COR-L47 (cell line): ENCODE measurements around the gene ATOH8.

Experiments
- DNase-seq: peaks from one replicate; lab custom pipeline; 2025; lab: John Stamatoyannopoulos, UW

ATOH8 gene

DNA sequence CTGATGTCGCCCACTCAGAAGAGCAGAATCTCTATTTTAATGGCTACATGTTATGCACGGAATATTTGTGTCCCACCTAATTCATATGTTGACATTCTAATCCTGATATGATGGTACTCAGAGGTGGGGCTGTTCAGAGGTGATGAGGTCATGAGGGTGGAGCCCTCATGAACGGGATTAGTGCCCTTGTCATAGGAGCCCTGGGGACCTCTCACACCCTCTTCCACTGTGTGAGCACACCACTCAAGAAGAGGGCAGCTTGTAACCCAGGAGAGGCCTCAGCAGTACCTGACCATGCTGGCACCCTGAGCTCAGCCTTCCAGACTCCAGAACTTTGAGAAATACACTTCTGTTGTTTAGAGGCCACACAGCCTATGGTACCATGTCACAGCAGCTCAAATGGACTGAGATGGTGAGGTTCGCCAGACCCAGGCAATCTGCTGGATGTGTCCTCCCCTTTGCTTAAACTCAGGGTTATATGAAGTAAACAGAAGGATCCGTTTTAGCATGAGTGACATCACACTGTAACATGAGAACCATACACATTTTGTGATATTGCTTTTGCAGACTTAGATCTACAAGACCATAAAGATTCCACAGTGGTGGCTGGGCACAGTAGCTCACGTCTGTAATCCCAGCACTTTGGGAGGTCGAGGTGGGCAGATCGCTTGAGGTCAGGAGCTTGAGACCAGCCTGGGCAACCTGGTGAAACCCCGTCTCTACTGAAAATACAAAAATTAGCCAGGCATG is 48.7 kb downstream of the ATOH8 start:
- no peak for DNase-seq

DNA sequence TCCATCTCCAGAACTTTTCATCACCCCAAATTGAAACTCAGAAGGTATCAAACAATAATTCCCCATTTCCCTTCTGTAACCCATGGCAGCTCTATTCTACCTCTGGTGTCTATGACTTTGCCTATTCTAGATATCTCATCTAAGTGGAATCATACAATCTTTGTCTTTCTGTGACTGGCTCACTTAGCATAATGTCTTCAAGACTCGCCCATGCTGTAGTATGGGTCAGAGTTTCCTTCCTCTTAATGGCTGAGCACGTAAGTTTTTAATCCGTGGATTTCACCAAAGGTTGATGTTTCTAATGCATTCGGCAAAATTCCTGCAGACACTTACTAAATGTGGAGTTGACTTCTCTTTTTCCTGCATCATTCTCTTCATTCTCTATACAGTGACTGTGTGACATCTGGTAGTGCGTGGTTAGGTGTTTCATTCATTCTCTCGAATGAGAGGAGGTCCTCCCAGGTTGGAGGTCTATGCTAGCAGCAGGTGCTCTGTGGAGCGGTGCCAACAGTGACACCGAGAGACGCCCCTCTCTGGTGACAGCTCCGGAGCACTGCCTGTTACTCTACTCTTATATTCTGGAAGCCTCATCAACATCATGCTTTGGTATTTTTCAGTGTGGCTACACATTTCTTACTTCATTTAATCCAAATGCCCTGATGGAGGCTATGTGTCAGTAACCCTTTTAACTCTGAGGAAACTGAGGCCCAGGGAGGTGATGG is 50.1 kb downstream of the ATOH8 start:
- DNase-seq, result no peak

DNA sequence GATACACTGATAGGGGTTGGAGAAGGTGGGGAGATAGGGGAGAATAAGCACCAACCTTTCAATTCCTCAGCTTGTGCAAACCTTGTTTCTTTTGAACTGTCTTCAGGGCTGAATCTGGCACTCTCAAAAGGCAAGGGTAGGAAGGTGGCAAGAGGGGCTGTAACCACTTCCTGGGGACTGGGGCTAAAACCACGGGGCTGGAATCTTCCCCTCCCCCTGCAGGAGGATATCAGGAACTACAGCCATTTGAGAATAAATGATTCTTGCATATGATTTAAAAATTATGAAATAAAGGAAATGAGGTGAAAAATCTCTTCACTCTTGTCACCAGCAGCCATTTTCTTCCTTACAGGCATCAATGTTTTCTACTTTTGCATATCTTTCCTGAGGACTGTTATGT is 50.8 kb downstream of the ATOH8 start:
- no peak for DNase-seq

DNA sequence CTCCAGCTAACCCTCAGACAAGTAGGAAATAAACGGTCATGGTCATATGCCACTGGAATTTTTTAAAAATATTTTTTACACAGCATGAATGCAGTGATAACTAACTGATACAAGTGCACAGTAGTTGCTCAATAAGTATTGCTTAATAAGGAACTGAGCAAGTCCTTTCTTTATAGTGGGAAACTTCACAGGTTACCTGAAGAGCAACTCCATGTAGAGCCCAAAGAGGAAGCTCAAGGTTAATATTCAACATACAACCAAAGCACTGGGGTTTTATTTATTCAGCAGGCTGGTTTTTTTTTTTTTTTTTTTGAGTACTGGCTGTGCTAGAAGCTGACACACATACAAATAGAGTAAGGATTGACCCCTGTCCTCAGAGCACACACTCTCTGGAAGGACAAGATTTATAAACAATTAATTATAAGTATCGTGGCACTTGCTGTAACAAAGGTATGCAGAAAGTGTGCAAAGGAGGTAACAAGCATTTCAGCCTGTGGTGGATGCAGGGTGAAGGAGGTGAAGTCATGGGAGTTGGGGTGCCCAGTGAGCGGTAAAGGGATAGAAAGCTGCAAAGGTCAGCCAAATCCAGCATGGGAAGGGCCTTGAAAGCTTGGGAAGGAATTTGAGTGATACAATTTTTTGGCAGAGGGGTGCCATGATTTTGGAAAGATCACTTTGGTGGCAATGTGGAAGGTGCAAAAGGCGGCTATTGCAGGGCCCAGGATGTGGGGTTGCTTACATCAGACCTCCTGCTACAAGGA is 52.7 kb downstream of the ATOH8 start:
- no peak for DNase-seq

DNA sequence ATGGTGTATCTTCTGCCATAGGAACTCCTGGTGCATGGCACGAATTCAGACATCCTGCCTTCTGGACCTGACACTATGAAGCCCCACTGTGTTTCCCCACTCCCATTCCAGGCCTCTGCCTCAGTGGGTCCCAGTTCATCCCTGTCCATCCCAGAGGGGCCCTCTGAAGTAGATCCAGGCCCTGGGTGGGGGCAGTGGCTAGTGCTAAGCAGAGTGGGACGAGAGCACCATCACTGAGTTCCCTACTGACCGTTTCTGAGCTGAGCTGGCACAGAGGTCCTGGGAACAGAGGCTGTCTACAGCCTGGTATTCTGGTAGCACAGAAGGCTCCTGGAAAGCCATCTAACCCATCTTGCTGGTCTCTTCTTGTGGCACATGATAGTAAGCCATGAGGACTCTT is 54.0 kb downstream of the ATOH8 start:
- DNase-seq, result no peak

DNA sequence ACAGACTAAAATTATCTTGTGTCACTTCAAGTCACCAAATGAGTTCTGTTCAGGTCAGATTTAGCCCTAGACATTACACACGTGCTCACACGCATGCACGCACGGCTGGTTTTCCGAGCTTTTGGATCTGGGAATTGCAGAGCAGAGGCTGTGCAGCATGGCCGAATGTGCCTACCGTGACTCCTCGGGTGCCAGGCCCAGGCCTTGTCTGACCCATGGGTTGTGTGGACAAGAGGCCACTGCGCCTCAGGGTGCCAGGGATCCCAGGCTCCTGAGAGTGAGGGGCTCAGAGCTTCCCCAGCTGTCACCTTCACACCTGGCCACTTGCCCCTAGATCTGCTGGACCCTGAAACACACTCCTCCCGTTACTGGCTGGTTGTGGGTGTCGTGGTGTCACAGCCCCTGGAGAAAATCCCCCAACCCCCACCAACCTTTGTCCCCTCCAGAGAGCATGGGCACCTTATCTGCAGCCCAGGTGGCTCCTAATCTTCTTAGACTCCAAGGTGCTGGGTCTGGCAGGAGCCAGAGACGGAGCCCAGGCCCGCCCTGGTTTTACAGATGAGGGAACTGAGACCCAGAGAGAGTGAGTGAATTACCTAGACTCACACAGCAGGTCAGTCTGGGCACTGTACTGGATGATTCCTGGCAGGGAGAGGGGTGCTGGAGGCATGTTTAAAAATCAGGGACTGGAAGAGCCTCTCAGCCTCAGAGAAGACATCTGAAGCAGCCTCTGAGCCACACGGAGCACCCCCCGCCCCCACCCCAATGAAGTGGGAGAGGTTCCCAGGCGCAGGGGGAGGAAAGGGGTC is 56.8 kb downstream of the ATOH8 start:
- DNase-seq, result no peak

DNA sequence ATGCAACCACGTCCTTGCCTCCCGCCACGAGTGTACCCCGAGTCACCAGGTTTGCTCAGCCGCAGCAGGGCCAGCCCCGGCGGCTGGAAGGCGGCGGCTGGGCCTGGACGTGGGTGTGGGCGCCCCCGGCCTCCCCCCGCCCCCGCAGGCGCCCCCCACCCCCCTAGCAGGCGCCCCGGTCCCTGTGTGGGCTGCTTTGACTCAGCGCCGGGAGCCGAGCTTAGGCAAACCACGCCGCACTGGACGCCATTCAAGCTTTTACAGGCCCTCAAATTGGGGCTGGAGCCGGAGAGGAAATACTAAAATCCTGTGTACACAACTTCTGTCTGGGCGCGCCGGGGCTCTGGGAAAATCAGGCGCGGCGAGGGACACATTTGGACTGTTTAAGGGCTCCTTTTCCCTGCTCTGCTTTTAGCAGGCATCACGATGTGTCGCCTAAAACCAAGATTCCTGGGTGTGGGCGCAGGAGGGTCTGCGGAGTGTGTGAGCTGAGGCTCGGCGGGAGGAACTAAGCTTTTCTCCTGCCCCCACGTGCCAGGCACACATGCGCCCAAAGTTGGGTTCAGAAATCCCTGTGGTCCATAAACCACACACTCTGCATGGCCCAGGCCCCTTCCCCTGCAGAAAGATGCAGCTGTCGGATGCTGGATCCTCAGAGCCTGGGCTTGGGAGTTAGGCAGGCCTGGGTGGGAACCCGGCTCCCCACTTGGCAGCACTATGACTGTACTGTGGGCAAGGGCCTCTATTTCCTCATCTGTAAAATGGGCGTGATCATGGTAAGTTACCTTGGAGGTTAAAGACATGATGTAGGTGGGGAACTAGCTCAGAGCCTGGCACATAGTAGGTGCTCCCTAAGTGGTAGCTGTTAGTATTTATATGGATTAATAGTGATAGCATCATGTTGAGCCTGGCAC is 57.6 kb downstream of the ATOH8 start:
- no peak for DNase-seq

DNA sequence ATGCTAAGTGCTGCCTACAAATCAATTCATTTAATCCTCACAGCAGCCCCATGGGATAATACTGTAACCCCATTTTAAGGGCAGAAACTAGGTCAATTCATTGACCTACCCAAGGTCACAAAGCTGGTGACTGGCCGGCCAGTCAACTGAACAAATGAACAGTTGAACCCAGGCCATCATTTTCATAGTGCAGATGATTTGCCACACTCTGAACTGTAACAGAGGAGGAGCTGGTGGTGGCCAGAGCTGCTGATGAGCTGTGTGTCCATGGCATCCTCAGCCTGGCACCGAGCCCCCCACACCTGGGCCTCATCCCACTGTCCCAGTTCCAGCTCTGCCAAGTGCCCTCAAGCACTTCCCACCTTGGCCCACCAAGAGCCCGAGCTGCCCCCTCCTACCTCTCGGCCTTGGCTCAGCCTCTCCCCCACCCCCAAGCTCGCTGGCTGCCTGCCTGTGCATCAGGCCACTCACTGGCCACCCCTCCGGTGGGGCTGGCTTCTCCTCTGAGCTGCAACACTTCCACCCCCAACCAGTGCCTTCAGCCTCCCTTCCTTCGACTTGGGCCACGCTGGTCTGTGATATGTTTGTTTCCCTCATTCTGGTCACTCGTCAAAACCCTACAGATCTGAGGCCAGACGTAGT is 58.4 kb downstream of the ATOH8 start:
- no peak for DNase-seq

DNA sequence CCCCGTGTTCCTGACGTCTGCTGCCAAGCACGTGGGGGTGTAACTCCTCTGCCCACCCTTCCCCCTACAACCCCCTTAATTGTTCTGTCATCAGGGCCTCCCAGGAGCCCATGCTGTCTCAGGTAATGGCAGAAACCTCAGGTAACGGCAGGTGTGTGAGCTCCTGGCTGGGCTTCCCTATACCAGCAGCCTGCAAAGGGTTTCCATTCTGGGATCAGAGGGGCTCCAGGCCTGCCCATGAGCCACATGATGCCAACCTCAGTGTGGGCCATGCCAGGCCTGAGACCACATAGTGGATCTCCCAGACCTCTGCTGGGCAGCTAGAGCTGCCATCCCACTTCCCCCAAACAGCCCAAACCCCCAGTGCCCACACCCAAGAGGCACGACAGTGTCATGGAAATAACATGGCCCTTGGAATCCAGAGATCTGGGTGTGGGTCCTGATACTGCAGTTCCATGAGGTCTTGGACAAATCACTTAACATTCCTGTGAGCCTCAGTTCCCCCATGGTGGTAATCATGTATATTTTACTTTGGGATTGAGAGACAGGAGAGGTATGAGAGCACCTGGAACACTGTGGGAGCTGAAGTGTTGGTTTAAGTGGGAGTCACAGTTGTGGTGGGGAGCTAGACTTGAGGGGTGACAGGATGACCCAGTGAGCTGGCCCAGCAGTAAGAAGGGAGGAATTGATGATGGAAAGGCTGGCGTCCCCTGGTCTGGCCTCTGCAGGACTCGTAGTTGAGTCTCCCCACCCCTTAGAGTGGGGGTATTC is 59.6 kb downstream of the ATOH8 start:
- DNase-seq, result no peak

DNA sequence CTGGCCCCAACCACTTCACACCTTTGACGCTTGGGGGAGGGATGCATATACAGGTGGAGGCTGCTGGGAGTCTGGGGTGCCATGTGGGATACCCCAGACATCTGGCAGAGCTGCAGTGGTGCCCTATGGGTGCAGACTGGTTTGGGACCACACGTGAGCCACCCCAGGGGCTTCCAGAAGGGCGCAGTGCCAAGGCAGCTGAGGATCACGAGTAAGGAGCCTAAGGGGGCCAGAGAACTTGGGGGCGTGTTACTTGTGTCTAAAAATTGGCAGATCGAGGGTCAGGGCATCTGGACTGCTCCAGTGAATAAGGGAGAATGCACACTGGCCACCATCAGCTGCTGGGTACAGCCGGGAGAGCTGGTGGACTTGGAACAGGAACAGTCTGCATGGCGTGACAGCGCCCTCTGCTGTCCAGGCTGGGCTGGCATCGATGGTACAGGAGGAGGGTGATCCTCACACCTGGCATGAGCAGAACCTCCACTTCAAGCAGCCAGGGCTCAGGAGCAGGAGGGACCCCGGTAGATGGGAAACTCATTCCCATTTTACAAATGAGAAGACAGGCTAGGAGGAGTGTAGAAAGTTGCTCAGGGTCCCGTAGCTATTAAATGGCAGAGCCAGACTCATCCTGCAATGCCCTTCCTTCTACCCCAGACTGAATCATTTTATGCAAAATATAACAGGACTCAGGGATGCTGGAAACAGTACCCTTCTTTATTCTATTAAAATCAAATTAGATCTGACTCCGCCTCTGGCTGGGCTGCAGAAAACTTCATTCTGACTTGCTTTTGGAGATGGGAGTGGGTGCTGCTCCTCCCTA is 60.4 kb downstream of the ATOH8 start:
- DNase-seq, result peak; percentile 62

DNA sequence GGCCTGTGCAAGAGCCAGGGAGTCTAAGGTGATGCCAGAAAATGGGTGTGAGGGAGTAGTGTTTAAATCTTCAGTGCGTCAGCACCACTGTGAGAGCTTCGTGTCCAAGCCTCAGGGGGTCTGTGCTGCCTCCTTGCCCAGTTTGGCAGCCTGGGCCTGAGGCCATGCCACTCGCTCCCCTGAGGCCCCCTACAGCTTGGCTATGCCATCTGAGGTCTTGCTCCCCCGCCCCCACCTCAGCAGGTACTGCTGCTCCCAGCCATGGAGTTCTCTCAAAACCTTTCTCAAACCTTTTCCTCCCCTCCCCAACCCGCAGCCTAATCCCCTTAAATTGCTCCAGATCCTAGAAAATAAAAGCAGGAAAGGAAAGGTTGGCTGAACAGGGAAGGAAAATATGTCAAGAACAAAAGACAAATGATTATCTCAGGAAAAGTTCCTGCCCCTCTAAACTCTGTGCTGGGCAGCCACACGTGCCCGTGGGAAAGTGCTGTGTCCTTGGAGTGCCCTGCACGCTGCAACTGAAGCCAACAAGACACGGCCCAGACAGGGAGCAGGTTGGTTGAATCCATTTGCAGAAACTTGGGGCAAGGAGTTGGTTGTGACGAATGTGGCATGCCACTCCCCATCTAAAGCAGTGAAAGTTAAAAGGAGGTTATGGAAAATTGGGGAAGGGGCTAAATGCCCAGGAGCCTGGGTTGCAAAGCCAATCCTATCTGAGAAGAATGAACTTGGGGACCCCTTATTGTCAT is 61.2 kb downstream of the ATOH8 start:
- DNase-seq, result no peak

DNA sequence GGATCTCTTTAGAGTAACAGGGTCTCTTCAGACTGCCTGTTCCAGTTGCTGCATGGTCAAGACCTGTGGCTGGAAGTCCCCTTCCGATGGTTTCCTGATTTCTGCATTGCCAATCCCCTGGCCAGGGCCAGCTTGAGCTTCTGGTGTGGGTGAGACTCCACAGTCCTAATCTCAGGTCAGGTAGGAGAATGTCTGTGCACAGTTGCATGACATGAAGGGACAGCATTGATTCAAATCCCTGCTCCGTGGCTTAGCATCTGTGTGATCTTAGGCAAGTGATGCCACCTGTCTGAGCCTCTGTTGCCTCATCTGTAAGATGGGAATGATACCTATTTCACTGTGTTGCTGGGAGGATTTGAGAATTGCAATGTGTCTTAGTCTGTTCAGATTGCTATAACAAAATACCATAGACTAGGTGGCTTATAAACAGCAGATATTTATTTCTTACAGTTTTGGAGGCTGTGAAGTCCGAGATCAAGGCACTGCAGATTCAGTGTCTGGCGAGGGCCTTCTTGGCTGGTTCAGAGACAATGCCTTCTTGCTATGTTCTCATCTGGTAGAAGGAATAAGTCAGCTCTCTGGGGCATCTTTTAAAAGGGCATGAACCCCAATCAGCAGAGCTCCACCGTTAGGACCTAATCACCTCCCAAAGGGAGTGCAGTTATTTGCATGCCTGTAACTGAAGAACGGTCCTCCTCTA is 66.2 kb downstream of the ATOH8 start:
- DNase-seq, result no peak

DNA sequence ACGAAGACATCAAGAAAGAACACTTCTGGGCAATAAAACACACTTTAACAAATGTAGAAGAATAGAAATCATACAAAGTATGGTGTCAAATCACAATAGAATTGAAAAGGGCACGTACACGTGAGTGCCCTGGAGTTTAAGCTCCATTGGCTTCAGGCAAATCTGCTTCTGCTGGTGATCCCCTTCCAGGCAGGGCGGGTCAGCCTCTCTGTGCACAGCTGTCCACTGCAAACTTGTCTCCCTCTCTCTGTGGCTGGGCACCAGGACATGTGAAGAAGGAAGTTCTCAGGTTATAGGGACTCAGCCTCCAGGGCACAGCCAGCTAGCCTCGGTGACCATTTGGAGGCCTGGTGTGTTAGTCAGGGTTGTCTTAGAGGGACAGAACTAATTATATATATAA is 69.0 kb downstream of the ATOH8 start:
- no peak for DNase-seq

DNA sequence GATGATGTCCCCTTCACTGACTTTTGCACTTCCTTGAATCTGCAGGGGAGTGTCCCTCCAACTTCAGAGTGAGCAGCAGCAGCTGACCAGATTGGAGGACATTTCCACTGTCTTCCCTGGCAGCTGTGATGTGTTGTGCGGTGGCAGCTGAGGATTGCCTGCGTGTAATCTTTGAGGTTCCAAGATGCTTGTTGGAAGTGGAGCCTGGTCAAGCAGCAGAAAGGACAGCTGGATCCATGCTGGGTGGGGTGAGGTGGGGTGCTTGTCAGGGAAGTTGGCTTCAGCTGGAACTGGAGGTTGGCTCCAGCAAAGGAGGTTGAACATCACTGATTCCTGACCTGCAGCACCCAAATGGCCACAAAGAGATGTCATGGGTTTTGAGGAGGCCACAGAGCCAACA is 70.2 kb downstream of the ATOH8 start:
- DNase-seq, result no peak

DNA sequence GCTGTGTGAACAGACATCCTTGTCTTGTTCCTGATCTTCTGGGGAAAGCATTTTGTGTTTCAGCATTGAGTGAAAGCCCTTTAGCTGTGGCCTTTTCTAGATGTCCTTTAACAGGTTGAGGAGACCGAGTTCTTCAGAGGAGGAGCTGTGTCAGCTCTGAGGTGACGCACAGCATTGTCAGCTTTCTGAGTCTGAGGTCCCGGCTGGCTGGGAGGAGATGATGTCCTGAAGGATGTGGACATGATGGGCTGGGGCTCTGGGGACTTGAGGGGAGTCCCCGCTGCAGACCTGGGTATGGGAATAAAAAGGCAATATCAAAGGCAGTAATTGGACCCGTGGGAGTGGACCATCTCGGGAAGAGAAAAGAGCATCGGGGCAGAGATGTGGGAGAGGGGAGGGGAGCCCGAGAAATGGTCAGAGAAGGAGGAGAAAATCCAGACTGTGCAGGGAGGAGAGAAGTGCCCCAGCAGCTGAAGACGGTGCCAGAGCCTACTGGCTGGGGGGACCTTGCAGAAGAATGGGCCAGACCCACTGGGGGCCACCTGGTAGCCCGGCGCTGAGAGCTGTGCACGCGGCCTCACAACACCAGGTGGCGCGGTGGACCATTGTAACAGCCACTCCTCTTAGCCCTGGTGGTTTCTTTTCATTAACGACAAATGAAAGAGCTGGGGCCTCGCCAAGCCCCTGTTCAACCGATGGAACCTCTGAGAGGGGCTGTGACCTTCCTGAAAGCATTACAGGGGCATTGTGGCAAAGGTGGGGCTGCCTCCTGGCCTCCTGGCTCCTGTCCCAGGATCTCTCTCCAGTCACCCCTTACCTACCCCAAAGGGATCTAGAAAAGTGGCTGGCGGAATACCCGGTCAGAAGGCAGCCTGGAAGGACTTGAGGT is 73.4 kb downstream of the ATOH8 start:
- peak; percentile 67 for DNase-seq

DNA sequence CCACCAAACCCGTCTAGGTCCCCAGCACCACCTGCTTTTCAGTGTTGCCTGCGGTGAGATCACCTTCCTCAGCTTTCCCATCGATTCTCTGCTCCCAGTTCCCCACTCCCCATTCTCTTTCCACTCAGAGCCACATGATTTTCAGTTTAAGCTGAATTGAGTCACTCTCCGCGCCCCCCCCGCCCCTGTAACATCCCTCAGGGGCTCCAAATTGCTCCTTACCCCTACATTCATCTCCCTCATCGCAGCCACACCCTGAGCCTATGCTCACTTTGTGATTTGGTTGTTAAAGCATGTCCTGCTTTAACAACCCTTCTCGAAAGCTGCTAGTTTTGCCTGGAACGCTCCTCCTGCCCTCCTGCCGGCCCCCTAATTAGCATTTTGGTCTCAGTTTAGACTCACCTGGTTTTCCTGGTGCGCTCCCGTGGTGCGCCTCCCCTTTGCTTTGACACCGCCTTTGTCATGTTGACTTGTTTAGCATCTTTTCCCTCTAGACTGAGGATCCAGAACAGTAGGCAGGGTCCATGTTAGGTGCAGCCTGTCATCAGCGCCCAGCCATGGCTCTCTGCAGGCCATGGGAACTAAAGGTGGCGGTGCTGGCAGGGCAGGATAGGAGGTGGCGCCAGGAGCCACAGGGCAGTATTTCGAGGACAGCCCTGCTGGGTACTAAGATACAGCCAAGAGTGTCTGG is 74.2 kb downstream of the ATOH8 start:
- DNase-seq, result no peak
